MV-4-11 (cell line): Measurements from ENCODE around the gene ZDHHC14.
"Not testable (repeated sequence)": the region's sequence is repeated elsewhere in the genome, so short reads cannot be mapped to it uniquely, and the experiment has no call there.

Experiments used
- DNase-seq: peaks from one replicate; lab custom pipeline; 2025; lab: John Stamatoyannopoulos, UW

ZDHHC14 gene

GRCh38 chr6:157445277-157446009 is 64.5 kb downstream of the ZDHHC14 start:
- DNase-seq: peak; percentile 51

GRCh38 chr6:157447735-157448134 is 66.7 kb downstream of the ZDHHC14 start:
- no peak for DNase-seq

GRCh38 chr6:157449610-157450009 is 68.6 kb downstream of the ZDHHC14 start:
- DNase-seq: no peak

GRCh38 chr6:157450931-157451742 is 70.1 kb downstream of the ZDHHC14 start:
- DNase-seq: no peak

GRCh38 chr6:157452096-157452495 is 71.1 kb downstream of the ZDHHC14 start:
- no peak for DNase-seq

- DNase-seq: no peak
These were observed 72.1 kb downstream of the ZDHHC14 start for GRCh38 chr6:157453131-157453530.

GRCh38 chr6:157453978-157454377 is 73.0 kb downstream of the ZDHHC14 start:
- no peak for DNase-seq

GRCh38 chr6:157454762-157455714 is 74.0 kb downstream of the ZDHHC14 start:
- no peak for DNase-seq

- DNase-seq: no peak
These were observed 74.9 kb downstream of the ZDHHC14 start for GRCh38 chr6:157455731-157456523.

GRCh38 chr6:157456524-157456829 is 75.5 kb downstream of the ZDHHC14 start:
- DNase-seq: peak; percentile 60

GRCh38 chr6:157457787-157458186 is 76.8 kb downstream of the ZDHHC14 start:
- DNase-seq: no peak

- no peak for DNase-seq
These were observed 78.3 kb downstream of the ZDHHC14 start for GRCh38 chr6:157459327-157459726.

- DNase-seq: no peak
These were observed 79.4 kb downstream of the ZDHHC14 start for GRCh38 chr6:157460182-157460999.

GRCh38 chr6:157461000-157461915 is 80.3 kb downstream of the ZDHHC14 start:
- peak; percentile 7 for DNase-seq

GRCh38 chr6:157462956-157463742 is 82.2 kb downstream of the ZDHHC14 start:
- no peak for DNase-seq

- not testable (repeated sequence) for DNase-seq
These were observed 82.7 kb downstream of the ZDHHC14 start for GRCh38 chr6:157463743-157464135.

GRCh38 chr6:157464653-157465535 is 83.9 kb downstream of the ZDHHC14 start:
- DNase-seq: peak; percentile 96

GRCh38 chr6:157466342-157466648 is 85.3 kb downstream of the ZDHHC14 start:
- no peak for DNase-seq
